Activated B cell treated with CpG ODN at 0.5 μM for 24 hours (primary cell): ENCODE results near the gene NBDY. TPM values are rescaled to one million over a fixed set of nuclear protein-coding genes. Genes with fewer than 3 reads are reported as not detected.
"Not testable (repeated sequence)": the region's sequence is repeated elsewhere in the genome, so short reads cannot be mapped to it uniquely, and the experiment has no call there.

ENCODE experiments used
- ATAC-seq: fragments of 200-7000 bp; cut with Tn5 transposase; one replicate; pipeline ENCODE4 v1.10.0; 2021; ENCODE audit warnings: low read depth, mild to moderate bottlenecking, moderate library complexity
- CTCF ChIA-PET: fragments of 350-600 bp; sonication (Branson Sonifier 250); formaldehyde crosslinking; loops from one replicate; lab custom pipeline; 2021; ENCODE audit warnings: antibody characterized with exemption; lab: Charles Lee
- POLR2A ChIA-PET: fragments of 350-600 bp; sonication (Branson Sonifier 250); formaldehyde crosslinking; loops from one replicate; lab custom pipeline; 2021; ENCODE audit warnings: antibody characterized with exemption; lab: Charles Lee
- DNase-seq: peaks from one replicate; pipeline ENCODE4 v3.0.0; 2022
- H3K27ac Mint-ChIP-seq: one replicate; pipeline ENCODE4 v1.8.0; 2020; ENCODE audit warnings: mixed read lengths
- H3K27me3 Mint-ChIP-seq: one replicate; pipeline ENCODE4 v1.8.0; 2021; ENCODE audit warnings: mixed read lengths
- H3K36me3 Mint-ChIP-seq: one replicate; pipeline ENCODE4 v1.8.0; 2021; ENCODE audit warnings: low read depth, mixed read lengths
- H3K4me1 Mint-ChIP-seq: one replicate; pipeline ENCODE4 v1.8.0; 2021; ENCODE audit warnings: mixed read lengths
- H3K4me3 Mint-ChIP-seq: one replicate; pipeline ENCODE4 v1.8.0; 2020; ENCODE audit warnings: mild to moderate bottlenecking, mixed read lengths
- H3K9me3 Mint-ChIP-seq: one replicate; pipeline ENCODE4 v1.8.0; 2020; ENCODE audit warnings: mixed read lengths
- CTCF ChIP-seq: fragments of 200-600 bp; IDR thresholded peaks from one replicate; pipeline ENCODE4 v1.8.0; 2022; ENCODE audit warnings: antibody characterized with exemption, mild to moderate bottlenecking
- intact Hi-C: fragments of 100-400 bp; cut with micrococcal nuclease; formaldehyde crosslinking; loops from one replicate; pipeline ENCODE4 v1.15.1; 2024
- total RNA-seq: library from RNA; stranded (reverse); gene quantifications from 2 replicates; pipeline ENCODE4 v1.2.3, GENCODE V29; 2022

The NBDY gene
- total RNA-seq, 1 donor from 2014 or later, result 41.0 TPM

DNA sequence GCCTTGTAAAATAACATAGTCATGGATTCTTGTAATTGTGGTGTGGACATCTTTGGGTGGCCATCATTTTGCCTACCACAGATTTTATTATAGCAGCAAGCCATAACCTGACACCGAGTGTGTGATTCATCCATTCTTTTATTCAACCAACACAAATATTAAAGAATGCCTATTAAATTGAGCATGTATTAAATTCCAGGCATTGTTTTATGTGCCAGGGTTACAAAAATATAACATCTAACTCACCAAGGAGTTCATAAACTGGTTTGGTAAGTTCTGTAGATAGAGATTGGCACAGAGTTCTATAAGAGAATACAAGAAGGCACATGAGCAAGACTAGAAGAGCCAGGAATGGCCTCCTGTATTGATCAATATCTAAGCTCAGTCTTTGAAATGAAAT, 18.0 kb downstream of the NBDY start:
- TF ChIP-seq CTCF, result no peak
- intact Hi-C loops, result no loop called here
- Mint-ChIP-seq H3K27me3 (no peaks in the 10 kb centered on the region), H3K4me1 (peaks cover 20% of the 10 kb centered on the region), H3K9me3 (no peaks in the 10 kb centered on the region), H3K36me3 (peaks cover 28% of the 10 kb centered on the region), H3K4me3 (no peak overlapping the region), H3K27ac (no peak overlapping the region)
- POLR2A ChIA-PET, result no interaction called here
- no peak for ATAC-seq
- CTCF ChIA-PET, result no interaction called here
- no peak for DNase-seq

GRCh38 chrX:56751071-56751470, 22.0 kb downstream of the NBDY start:
- ChIA-PET CTCF (no interaction called here), POLR2A (no interaction called here)
- no peaks in the 10 kb centered on the region for H3K9me3 Mint-ChIP-seq
- peaks cover 27% of the 10 kb centered on the region for H3K4me1 Mint-ChIP-seq
- H3K4me3 Mint-ChIP-seq, result no peak overlapping the region
- H3K27me3 Mint-ChIP-seq, result no peaks in the 10 kb centered on the region
- TF ChIP-seq CTCF, result no peak
- H3K27ac Mint-ChIP-seq, result no peak overlapping the region
- peaks cover 31% of the 10 kb centered on the region for H3K36me3 Mint-ChIP-seq
- intact Hi-C loops, result no loop called here
- DNase-seq, result no peak
- no peak for ATAC-seq

DNA sequence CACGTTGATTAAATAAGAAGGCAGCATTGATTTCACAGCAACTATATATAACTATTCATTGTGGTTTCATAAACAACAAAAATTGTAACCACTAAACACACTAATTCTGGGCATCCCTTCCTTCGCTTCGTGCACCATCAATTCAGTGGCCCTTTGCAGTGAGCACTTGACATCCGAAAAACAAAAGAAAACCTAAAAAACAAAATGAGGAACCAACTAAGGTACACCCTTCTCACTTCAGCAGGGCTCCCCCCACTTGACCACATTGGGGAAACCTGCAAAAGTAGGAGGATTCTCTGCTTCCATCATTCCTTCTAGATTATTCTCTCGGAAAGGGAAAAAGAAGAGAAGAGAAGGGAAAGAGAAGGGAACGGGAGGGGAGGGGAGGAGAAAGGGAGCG, 28.3 kb downstream of the NBDY start:
- intact Hi-C loops, result no loop called here
- DNase-seq, result no peak
- CTCF ChIA-PET, result no interaction called here
- no peak overlapping the region for H3K4me3 Mint-ChIP-seq
- peaks cover 29% of the 10 kb centered on the region for H3K4me1 Mint-ChIP-seq
- no peak for TF ChIP-seq CTCF
- H3K27me3 Mint-ChIP-seq, result no peaks in the 10 kb centered on the region
- H3K36me3 Mint-ChIP-seq, result peaks cover 18% of the 10 kb centered on the region
- POLR2A ChIA-PET, result no interaction called here
- no peak overlapping the region for H3K27ac Mint-ChIP-seq
- no peaks in the 10 kb centered on the region for H3K9me3 Mint-ChIP-seq
- ATAC-seq, result no peak

- no peak for TF ChIP-seq CTCF
- intact Hi-C loops, result no loop called here
- Mint-ChIP-seq H3K27me3 (no peaks in the 10 kb centered on the region), H3K9me3 (no peaks in the 10 kb centered on the region), H3K4me3 (no peak overlapping the region), H3K4me1 (peaks cover 36% of the 10 kb centered on the region), H3K36me3 (peaks cover 13% of the 10 kb centered on the region), H3K27ac (no peak overlapping the region)
- DNase-seq (no peak), ATAC-seq (no peak)
- POLR2A ChIA-PET, result no interaction called here
- CTCF ChIA-PET, result no interaction called here
Observed at GRCh38 chrX:56758456-56758855, 29.4 kb downstream of the NBDY start.

GRCh38 chrX:56759736-56760409, 30.8 kb downstream of the NBDY start:
- ChIA-PET POLR2A (interaction anchor here (0.6 kb wide), 1 partner anchor 29 kb away, joined by 4 read pairs; no protein-coding TSS in a partner anchor), CTCF (no interaction called here)
- H3K36me3 Mint-ChIP-seq, result peaks cover 2% of the 10 kb centered on the region
- H3K27ac Mint-ChIP-seq, result no peak overlapping the region
- H3K4me3 Mint-ChIP-seq, result no peak overlapping the region
- no peaks in the 10 kb centered on the region for H3K27me3 Mint-ChIP-seq
- no peak for DNase-seq
- ATAC-seq, result no peak
- H3K4me1 Mint-ChIP-seq, result peaks cover 43% of the 10 kb centered on the region
- no peaks in the 10 kb centered on the region for H3K9me3 Mint-ChIP-seq
- TF ChIP-seq CTCF, result no peak
- intact Hi-C loops, result no loop called here

DNA sequence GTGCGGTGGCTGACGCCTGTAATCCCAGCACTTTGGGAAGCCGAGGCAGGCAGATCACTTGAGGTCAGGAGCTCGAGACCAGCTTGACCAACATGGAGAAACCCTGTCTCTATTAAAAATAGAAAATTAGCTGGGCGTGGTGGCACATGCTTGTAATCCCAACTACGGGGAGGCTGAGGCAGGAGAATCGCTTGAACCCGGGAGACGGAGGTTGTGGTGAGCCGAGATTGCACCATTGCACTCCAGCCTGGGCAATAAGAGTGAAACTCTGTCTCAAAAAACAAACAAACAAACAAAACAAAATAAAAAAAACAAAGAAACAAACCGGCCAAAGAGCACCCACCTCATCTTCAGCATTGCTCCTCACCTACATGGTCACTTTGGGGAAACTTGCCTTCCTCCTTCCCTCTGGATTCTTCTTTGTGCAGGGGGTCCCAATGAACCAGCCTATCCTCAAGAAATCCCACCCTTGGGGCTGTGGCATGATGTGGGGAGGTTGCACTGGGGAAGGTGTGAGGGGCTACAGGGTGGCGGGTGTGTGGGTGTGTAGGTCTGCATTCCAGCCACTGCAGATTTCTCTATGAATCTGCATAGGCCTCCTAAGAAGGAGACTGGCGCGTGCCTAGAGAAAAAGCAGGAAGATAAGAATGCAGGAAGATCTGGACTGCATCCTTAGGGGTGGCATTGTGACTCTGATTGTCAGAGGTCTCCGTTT, 31.5 kb downstream of the NBDY start:
- H3K27ac Mint-ChIP-seq, H3K4me3 Mint-ChIP-seq, DNase-seq, H3K9me3 Mint-ChIP-seq, POLR2A ChIA-PET, intact Hi-C loops, ATAC-seq, H3K36me3 Mint-ChIP-seq, CTCF ChIA-PET, H3K27me3 Mint-ChIP-seq: not testable (repeated sequence)
- H3K4me1 Mint-ChIP-seq, result peaks cover 50% of the 10 kb centered on the region
